A673 (cell line): ENCODE results near the gene FOXC1. TPM values are rescaled to one million over a fixed set of nuclear protein-coding genes. Genes with fewer than 3 reads are reported as not detected.

Experiments used
- BruUV-seq: library from RNA; stranded (reverse); fragments of 400-500 nt; replicated peaks from 2 replicates; lab custom pipeline; 2021; lab: Mats Ljungman, UMichigan
- CTCF ChIA-PET: fragments of 300-600 bp; sonication (Branson Sonifier 250); formaldehyde crosslinking; loops from one replicate; lab custom pipeline; 2022; ENCODE audit warnings: antibody characterized with exemption; lab: Charles Lee
- POLR2A ChIA-PET: fragments of 300-600 bp; sonication (Branson Sonifier 250); formaldehyde crosslinking; loops from one replicate; lab custom pipeline; 2022; ENCODE audit warnings: antibody characterized with exemption; ENCODE audit not compliant: low non-redundant PET; lab: Charles Lee
- DNase-seq: peaks from one replicate; pipeline ENCODE4 v3.0.0-alpha.2; 2015; ENCODE audit warnings: low spot score
- H3K27ac ChIP-seq: fragments of 200-600 bp; sonication (generic); 2 replicates; pipeline ENCODE4 v1.5.1; 2016; ENCODE audit warnings: mixed run types, low read depth, mild to moderate bottlenecking, mixed read lengths, antibody characterized with exemption, low read length; ENCODE audit not compliant: poor library complexity, severe bottlenecking
- H3K27me3 ChIP-seq: fragments of 200-600 bp; sonication (generic); replicated peaks from 2 replicates; pipeline ENCODE4 v1.6.1; 2017; ENCODE audit warnings: mixed run types, low read depth, mild to moderate bottlenecking, mixed read lengths, antibody characterized with exemption, low read length; ENCODE audit not compliant: insufficient read depth, poor library complexity
- H3K36me3 ChIP-seq: fragments of 200-600 bp; sonication (generic); 2 replicates; pipeline ENCODE4 v1.6.1; 2016; ENCODE audit warnings: mixed run types, mild to moderate bottlenecking, mixed read lengths, antibody characterized with exemption, low read length; ENCODE audit not compliant: insufficient read depth, poor library complexity, severe bottlenecking
- H3K4me1 ChIP-seq: fragments of 200-600 bp; sonication (generic); 2 replicates; pipeline ENCODE4 v1.6.1; 2017; ENCODE audit warnings: mixed run types, mild to moderate bottlenecking, mixed read lengths, antibody characterized with exemption, low read length; ENCODE audit not compliant: insufficient read depth, poor library complexity, severe bottlenecking
- H3K4me3 ChIP-seq: fragments of 200-600 bp; sonication (generic); 2 replicates; pipeline ENCODE4 v1.5.1; 2016; ENCODE audit warnings: low read depth, mixed run types, mild to moderate bottlenecking, mixed read lengths, low read length; ENCODE audit not compliant: poor library complexity, severe bottlenecking
- H3K9me3 ChIP-seq: fragments of 200-600 bp; sonication (generic); 2 replicates; pipeline ENCODE4 v1.6.1; 2016; ENCODE audit warnings: mixed run types, low read depth, mild to moderate bottlenecking, mixed read lengths, antibody characterized with exemption, low read length; ENCODE audit not compliant: poor library complexity, severe bottlenecking
- CTCF ChIP-seq: fragments of 300-800, 200-600 bp; sonication (generic); conservative IDR thresholded peaks from 2 replicates; pipeline ENCODE4 v1.5.1; 2017; ENCODE audit warnings: low read depth, mild to moderate bottlenecking, antibody characterized with exemption, low read length, moderate library complexity, mixed read lengths
- EZH2 ChIP-seq: fragments of 200-600 bp; sonication (generic); IDR thresholded peaks from 2 replicates; pipeline ENCODE4 v1.6.1; 2017; ENCODE audit warnings: borderline replicate concordance, low read depth, mild to moderate bottlenecking, mixed read lengths, antibody characterized with exemption, low read length; ENCODE audit not compliant: poor library complexity, severe bottlenecking
- intact Hi-C: fragments of 100-400 bp; cut with micrococcal nuclease; formaldehyde crosslinking; loops from one replicate; pipeline ENCODE4 v1.10.0; 2022; ENCODE audit not compliant: unreplicated experiment
- total RNA-seq: library from RNA; stranded (reverse); gene quantifications from 2 replicates; pipeline ENCODE4 v1.2.3, GENCODE V29; 2021

The FOXC1 gene
- total RNA-seq, 1 experiment from 2014 or later = 0.49 TPM

- no peak for DNase-seq
- no peaks in the 10 kb centered on the region for H3K9me3 ChIP-seq
- intact Hi-C loops = no loop called here
- H3K27ac ChIP-seq = no peak overlapping the region
- H3K4me1 ChIP-seq = peaks cover 4% of the 10 kb centered on the region
- ChIA-PET CTCF (no interaction called here), POLR2A (no interaction called here)
- H3K27me3 ChIP-seq = peaks cover 40% of the 10 kb centered on the region
- TF ChIP-seq CTCF (no peak), EZH2 (no peak)
- no TSS peak for BruUV-seq
- H3K4me3 ChIP-seq = no peak overlapping the region
- H3K36me3 ChIP-seq = no peaks in the 10 kb centered on the region
Measured at GRCh38 chr6:1615151-1615852, 5.6 kb downstream of the FOXC1 start.

- H3K4me3 ChIP-seq = no peak overlapping the region
- H3K27me3 ChIP-seq = peaks cover 34% of the 10 kb centered on the region
- TF ChIP-seq CTCF (no peak), EZH2 (no peak)
- no peaks in the 10 kb centered on the region for H3K36me3 ChIP-seq
- peaks cover 4% of the 10 kb centered on the region for H3K4me1 ChIP-seq
- CTCF ChIA-PET = no interaction called here
- no peaks in the 10 kb centered on the region for H3K9me3 ChIP-seq
- intact Hi-C loops = no loop called here
- no peak overlapping the region for H3K27ac ChIP-seq
- POLR2A ChIA-PET = no interaction called here
- no peak for DNase-seq
- no TSS peak for BruUV-seq
Measured at GRCh38 chr6:1615853-1616420, 6.2 kb downstream of the FOXC1 start.

GRCh38 chr6:1616701-1617463, 7.2 kb downstream of the FOXC1 start:
- TF ChIP-seq CTCF (no peak), EZH2 (no peak)
- BruUV-seq = no TSS peak
- H3K27ac ChIP-seq = no peak overlapping the region
- ChIA-PET POLR2A (no interaction called here), CTCF (no interaction called here)
- H3K9me3 ChIP-seq = no peaks in the 10 kb centered on the region
- no peak overlapping the region for H3K4me3 ChIP-seq
- DNase-seq = no peak
- H3K27me3 ChIP-seq = peaks cover 26% of the 10 kb centered on the region
- no peaks in the 10 kb centered on the region for H3K36me3 ChIP-seq
- intact Hi-C loops = no loop called here
- H3K4me1 ChIP-seq = peaks cover 4% of the 10 kb centered on the region
